WI38 (cell line): ENCODE data around the gene INPP5A.

Source experiments
- H3K4me3 ChIP-seq: 2 replicates; pipeline ENCODE4 v1.5.1; 2011; ENCODE audit warnings: low read depth, mild to moderate bottlenecking, control low read depth, low read length
- TF ChIP-seq, protein P1 (sequence below): IDR thresholded peaks from 2 replicates; pipeline ENCODE4 v1.5.1; 2012; ENCODE audit warnings: low read depth, mild to moderate bottlenecking, control low read depth, low read length

INPP5A gene

DNA sequence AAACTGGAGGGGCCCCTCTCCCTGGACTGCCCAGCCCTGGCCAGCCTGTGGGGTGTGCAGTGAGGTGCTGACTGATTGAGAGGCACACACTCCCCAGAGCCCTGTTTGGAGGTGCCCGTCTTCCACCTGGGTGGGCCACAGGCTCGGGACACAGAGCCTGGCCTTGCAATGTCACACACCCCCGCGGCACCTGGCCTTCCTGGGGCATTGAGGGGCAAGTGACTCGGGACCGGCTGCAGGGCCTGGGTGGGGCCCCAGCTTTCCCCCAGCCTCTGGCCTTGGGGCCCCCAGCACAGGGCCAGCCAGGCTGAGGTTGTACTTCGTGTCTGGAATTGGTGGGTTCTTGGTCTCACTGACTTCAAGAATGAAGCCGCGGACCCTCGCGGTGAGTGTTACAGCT lies 262.3 kb downstream of the INPP5A start:
- TF ChIP-seq, protein P1, sequence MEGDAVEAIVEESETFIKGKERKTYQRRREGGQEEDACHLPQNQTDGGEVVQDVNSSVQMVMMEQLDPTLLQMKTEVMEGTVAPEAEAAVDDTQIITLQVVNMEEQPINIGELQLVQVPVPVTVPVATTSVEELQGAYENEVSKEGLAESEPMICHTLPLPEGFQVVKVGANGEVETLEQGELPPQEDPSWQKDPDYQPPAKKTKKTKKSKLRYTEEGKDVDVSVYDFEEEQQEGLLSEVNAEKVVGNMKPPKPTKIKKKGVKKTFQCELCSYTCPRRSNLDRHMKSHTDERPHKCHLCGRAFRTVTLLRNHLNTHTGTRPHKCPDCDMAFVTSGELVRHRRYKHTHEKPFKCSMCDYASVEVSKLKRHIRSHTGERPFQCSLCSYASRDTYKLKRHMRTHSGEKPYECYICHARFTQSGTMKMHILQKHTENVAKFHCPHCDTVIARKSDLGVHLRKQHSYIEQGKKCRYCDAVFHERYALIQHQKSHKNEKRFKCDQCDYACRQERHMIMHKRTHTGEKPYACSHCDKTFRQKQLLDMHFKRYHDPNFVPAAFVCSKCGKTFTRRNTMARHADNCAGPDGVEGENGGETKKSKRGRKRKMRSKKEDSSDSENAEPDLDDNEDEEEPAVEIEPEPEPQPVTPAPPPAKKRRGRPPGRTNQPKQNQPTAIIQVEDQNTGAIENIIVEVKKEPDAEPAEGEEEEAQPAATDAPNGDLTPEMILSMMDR = no peak
- H3K4me3 ChIP-seq = no peak overlapping the region

DNA sequence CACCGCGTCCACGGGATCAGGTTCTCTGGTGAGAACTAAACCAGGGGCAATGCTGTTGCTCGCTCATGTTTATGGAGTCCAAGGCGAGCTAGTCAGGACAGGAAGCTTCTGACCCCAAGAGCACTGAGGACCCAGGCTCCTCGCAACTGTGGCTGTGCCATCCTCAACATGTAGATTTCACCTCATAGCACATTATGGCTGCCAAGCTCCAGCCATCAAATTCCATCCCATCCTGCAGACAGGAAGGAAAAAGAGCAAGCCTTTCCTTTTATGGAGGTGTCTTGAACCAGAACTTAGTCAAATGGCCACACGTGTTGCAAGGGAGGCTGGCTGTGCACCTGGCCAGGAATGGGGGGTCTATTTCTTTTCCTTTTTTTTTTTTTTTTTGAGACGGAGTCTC lies 264.5 kb downstream of the INPP5A start:
- TF ChIP-seq, protein P1 = no peak
- H3K4me3 ChIP-seq = no peak overlapping the region

DNA sequence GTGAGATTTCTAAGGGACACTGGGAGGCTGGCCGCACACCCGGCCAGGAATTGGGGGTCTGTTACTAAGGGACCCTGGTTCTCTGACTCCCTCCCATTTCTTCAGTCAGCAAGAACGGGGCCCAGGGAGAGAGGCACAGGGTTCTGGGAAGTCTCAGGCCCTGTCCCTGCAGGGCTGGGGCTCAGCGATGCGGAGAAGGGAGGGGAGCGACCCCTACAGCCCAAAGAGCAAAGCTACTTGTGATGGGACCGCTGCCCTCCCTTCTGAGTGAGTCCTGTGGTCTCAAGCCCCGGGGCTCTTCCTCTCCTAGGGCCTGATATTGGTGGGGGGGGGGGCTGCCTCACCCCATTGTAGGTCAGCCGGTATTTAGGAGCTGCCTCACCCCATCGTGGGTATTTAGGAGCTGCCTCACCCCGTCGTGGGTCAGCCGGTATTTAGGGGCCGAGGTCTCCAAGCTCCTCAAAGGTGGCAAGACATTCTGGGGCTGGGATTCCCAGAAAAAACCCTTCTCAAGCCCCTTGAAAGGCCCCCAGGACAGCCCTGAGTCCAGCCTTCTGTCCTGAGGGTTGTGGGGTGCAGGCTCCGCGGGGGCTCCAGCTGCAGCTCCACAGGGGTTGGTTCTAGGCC lies 265.2 kb downstream of the INPP5A start:
- TF ChIP-seq, protein P1 = no peak
- H3K4me3 ChIP-seq = no peak overlapping the region

DNA sequence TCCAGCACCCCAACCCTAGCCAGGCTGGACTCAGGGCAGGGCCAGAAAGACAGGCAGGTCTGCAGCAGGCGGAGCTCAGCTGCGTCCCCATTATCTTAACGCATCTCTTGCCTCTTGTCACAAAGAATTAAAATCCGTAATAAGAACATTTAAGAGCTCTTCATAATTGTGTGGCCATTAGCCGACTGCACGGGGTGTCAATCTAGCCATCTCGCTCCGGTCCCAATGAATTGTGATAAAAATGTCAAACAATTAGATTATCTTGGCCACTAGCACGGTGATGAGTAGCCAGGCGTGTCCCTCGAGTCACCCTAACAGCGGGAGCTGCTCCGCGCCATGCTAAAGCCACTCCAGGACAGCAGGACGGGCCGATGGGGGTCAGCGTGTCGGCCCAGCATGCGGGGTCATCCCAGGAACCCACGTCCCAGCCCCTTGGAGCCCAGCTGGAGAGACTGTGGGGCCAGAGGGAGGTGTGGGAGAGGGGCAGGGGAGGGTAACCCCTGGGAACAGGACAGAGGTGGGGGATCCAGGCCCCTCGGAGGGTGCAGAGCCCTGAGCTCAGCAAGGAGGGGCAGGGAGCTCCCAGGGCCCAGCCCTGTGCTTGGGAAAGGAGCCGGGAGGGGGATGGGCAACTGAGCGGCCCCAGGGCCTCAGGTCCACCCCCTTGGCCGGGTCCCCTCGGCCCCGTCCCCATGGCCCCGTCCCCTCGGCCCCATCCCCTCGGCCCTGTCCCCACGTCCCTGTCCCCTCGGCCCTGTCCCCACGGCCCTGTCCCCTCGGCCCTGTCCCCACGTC lies 266.0 kb downstream of the INPP5A start:
- TF ChIP-seq, protein P1 = no peak
- H3K4me3 ChIP-seq = no peak overlapping the region

DNA sequence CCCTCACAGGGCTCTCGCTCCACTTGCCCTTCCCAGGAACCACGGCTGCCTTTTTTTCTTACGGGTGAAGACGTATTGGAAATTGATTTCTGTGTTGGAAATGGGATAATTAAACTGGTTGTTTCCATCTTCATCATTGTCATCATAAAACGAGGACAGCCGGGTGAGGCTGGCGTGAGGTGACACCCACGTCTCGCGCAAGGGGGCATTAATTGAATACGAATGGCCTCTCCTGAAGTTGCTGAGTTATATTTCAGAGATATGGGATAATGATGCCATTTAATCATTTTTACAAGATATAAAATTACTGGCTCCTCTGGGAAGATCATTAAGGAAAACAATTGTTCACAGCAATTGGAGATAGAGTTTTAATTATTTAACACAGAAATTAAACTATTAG lies 266.7 kb downstream of the INPP5A start:
- TF ChIP-seq, protein P1 = no peak

DNA sequence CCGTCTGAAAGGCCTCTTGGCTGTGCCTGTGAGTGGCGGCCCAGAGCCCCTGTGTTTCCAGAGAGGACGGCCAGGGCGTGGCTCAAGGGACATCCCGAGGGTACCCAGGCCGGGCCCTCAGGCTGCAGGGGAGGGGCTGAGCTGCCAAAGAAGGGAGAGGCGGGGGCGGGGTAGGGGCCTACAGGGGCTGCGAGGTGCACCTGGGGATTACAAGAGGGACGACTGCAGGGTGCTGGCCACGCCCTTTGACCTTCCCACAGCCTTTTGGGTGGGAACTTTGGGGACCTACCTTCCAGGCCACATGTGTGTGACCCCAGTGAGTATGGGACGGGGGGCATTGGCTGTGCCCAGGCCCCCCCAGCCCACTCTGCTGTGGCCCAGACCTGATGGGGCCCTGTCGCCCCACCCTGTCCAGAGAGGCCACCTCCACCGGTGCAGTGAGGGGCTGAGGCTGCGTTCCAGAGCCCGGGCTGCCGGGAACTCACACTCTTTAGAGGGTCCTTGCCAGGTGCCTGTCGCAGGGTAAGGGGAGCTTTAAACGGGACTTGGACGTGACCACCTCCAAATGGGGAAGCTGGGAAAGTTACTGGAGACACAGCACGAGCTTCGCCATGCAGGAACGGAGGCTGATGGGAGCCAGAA lies 267.3 kb downstream of the INPP5A start:
- H3K4me3 ChIP-seq = no peak overlapping the region
- TF ChIP-seq, protein P1 = no peak

More for the DNA sequence above, 266.7 kb downstream of the INPP5A start:
- no peak overlapping the region for H3K4me3 ChIP-seq

DNA sequence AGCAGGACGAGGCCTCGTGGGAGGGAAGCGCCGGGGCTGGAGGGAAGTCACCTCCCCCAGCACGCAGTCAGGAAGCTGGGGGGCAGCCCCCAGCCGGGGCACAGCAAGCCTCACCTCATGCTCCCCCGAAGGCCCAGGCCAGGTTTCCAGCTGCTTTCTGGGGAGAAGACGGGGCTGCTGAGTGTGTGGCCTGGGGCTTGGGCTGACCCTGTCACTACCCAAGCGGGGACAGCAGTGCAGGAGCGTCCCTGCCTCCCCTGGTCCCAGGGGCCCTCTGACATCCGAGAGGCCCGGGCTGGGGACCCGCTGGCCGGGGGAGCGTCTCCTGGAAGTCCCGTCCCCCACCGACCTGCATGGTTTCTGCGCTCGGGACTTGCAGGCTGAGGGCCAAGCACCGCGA lies 268.0 kb downstream of the INPP5A start:
- TF ChIP-seq, protein P1 = no peak
- H3K4me3 ChIP-seq = no peak overlapping the region
